Measurements from ENCODE around the gene RAB6C. TPM values are rescaled to one million over a fixed set of nuclear protein-coding genes. Genes with fewer than 3 reads are reported as not detected.
"Not testable (repeated sequence)": the region's sequence is repeated elsewhere in the genome, so short reads cannot be mapped to it uniquely, and the experiment has no call there.

Gene RAB6C
- total RNA-seq (2014; rRNA removed; shearing (Covaris generic)) = not detected in 2 replicates

DNA sequence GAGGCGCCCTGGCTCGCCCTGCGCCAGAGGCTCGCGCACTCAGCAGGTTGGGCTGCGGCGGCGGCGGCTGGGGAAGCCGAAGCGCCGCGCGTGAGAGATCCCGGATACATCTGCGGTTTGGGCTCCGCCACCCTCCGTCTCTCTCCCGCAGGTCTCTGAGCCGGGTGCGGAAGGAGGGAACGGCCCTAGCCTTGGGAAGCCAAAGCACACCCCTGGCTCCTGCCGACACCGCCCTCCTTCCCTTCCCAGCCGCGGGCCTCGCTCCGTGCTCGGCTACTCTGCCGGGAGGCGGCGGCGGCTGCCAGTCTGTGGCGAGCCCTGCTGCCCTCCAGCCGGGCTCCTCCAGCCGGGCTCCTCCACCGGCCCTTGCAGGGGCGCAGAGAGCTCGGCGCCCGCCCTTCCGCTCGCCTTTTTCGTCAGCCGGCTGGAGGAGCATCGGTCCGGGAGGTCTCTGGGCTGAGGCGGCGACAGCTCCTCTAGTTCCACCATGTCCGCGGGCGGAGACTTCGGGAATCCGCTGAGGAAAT lies at the start of gene RAB6C:
RAB6C (plus strand) TSS at position 38 of the 527 bp plus-strand sequence; CDS start at position 488, 450 bp downstream.
- DNase-seq (ENCODE audit: low spot score) = not testable (repeated sequence)

DNA sequence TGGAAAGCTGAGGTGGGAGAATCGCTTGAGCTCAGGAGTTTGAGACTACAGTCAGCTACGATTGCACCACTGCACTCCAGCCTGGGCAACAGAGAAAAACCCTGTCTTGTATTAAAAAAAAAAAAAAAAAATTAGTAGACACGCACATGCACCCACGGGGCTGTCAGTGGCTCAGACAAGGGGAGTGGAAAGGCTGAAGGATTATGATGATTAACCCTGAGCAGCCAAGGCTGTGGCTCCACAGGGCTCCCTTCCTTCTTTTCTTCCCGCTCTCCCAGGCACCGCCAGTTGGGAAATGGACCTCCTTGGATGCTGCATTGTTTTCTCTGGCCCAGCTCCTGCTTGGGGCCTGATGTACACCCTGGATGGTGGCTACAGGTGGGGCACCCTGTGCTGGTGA lies 49.0 kb upstream of the RAB6C start:
- DNase-seq (ENCODE audit: low spot score) = no peak

DNA sequence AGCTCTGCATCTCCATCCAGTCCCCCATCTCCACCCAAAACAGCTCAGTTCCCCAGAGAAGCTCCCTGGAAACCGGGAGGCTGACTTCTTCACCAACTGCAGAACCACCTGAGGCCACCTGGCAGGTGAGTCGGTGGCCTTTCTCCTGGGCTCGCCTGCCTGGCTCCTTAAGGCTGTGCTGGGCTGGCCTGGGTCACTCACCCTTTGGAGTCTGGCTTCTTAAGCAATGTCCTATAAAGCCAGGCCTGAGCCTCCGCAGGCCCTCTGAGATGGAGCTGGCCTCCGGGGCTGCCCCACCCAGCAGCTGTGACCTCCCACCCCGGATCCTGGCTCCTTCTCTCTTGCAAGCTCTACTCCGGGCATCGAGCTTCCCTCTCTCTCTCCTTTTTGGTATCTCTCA lies 46.1 kb upstream of the RAB6C start:
- not testable (repeated sequence) for DNase-seq (ENCODE audit: low spot score)

DNA sequence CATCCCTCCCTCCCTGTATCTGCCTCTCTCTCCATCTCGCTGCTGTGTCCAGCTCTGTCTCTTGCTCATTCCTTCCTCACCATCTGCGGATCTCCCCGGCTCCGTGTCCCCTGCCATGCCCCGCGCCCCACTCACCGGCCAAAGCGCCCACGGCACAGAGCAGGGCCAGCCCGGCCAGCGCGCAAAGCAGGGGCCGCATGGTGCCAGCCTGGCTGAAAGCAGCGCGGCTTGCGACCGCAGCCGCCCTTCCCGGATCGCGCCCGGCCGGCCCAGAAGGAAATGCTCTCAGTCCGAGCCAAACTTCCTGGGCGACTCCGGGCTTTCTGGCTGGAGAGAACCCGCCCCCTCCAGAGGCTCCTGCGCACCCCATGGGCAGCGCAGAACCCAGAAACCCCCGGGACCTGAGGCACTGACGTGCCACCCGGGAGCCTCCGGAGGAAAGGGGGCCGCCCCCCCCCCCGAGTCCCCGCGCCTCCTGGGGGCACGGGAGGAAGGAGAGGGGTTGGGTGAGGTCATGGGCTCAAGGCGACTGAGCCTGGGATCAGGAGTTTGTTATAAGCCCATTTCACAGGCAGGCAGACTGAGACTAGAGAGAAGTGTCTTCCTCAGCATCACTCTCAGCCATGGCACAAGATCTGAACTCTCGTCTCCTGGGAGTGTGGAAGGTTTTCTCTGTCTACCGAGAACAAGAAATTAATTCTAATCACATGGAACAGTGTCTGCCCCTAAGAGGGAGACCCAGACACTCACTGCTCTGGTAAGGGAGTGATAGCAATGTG lies 45.2 kb upstream of the RAB6C start:
- DNase-seq (ENCODE audit: low spot score) = peak; percentile 22

DNA sequence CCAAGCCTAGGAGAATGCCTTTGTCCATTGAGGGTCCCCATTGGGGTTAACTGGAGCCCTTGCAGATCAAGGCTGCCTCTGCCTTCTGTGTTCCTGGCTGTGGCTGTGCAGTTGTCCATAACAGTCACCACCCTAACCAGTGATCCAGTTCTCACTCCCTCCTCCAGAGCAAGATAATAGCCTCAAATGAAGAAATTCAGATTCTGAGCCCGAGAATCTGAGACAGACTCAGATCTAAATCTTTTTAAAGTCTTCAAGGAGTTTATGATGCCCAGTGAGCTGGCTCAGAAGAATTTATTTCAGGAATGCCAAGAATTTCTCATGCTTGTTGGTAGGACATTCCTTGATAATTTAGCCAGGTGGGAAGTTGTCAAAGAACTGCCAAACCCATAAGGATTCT lies 44.3 kb upstream of the RAB6C start:
- peak; percentile 11 for DNase-seq (ENCODE audit: low spot score)

DNA sequence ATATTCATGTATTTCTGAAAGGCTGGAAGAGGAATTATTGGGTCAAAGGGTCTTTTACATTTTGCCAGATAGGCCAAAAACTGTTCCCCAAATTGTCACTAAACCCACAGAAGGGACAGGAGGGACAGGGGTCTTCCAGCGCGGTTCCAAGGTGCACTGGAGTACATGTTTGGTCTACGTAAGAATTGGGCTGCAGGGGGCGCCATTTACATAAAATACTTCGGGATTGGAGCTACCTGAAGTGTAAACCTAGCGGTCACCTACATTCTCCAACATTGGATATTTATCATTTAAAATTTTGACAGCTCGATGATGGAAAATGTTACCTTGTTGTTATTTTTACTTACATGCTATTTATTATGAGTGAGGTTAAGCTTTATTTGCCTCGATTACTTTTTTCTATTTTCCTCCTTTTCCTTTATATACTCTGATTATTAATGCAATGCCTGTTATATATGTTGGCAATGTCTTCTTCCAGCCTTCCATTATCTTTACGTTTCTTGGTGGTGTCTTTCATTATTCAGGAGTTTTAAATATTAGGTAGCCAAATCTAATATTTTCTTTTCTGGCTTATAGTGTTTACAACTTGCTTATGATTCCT lies 43.0 kb upstream of the RAB6C start:
- DNase-seq (ENCODE audit: low spot score) = no peak

DNA sequence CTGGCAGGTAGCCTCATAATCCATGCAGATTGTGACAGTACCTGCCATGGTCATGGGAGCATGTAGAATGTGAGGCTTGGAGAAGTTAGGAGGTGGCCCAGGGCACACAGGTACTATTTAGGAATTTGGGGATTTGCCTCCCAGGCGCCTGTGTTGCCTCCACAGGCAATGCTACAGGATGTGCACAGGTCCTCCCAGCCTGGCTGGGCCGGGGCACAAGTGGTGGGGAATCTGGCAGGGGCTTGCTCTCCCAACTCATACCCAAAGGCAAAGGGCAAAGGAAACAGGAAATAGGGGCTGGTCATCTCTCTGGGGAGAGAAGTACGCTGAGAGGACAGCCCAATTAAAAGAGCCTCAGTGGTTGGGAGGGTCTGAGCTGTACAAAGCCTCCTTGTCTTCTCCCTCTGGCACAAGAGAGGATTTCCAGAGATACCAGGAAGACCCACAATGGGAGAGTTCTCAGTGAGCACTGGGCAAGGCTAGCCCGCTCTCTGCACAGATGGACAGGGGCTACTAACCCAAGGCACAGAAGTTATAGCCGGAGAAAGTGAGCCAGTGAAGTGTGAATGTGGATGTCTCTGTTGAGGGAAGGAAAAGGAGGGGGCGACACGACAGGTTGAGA lies 40.5 kb upstream of the RAB6C start:
- not testable (repeated sequence) for DNase-seq (ENCODE audit: low spot score)

DNA sequence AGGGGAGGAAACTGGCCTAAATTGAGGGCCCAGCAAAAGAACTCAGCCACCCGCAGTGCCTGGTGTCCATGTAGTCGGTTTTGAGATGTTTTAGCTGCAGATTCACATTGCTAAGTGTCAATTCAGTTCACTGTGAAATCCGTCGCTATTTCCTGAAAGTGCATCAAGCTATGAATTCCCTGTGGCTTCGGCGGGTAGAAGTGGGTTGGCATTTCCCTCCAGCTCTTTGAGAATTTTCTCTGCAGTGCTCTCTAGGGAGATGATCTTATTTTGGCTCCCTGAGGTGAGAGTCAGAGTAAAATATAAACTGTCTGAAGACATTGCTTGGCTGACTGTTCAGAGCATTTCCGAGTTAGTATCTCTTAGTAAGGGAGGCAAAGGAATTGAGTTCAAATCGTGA lies 36.0 kb upstream of the RAB6C start:
- not testable (repeated sequence) for DNase-seq (ENCODE audit: low spot score)

DNA sequence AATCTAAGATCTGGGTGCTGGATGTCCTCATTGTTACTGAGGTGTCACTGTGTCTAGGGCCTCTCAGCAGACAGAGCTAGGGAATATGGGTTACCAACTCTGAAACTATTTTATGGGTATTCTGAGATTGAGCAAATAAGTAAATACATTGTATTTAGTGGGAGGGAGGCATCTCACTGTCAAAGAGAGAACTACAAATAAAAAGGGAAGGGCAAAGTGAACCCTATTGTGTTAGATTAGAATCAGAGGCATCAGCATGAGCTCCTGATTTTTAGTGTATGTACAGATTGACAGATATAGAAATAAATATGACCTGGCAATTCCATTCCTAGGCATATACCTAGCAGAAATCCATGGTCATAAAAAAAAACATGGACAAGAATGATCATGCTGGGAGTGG lies 33.9 kb upstream of the RAB6C start:
- DNase-seq (ENCODE audit: low spot score) = no peak

DNA sequence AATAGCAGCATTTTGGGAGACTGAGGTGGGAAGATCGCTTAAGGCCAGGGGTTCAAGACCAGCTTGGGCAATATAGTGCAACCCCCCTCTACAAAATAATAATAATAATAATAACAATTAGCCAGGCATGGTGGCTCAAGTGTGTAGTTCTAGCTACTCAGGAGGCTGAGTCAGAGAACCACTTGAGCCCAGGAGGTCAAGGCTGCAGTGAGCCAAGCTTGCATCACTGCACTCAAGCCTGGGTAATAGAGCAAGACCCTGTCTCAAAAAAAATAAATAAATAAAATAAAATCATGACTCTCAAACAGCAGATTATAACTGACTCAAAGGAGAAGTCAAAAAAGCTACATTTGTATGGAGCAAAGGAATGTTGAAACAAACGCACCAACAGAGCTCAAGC lies 31.8 kb upstream of the RAB6C start:
- not testable (repeated sequence) for DNase-seq (ENCODE audit: low spot score)

DNA sequence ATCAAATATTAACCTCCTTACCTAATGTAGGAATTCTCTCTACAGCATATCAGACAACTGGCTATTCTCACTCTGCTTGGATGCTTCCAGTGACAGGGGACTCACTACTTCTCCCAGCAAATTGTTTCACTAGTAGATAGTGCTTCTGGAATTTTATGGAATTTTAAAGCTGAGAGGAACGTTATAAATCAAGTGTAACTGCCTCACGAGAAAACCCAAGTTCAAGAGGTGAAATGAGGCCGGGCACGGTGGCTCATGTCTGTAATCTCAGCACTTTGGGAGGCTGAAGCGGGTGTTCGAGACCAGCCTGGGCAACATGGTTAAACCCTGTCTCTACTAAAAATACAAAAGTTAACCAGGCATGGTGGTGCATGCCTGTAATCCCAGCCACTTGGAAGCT lies 23.3 kb upstream of the RAB6C start:
- not testable (repeated sequence) for DNase-seq (ENCODE audit: low spot score)

DNA sequence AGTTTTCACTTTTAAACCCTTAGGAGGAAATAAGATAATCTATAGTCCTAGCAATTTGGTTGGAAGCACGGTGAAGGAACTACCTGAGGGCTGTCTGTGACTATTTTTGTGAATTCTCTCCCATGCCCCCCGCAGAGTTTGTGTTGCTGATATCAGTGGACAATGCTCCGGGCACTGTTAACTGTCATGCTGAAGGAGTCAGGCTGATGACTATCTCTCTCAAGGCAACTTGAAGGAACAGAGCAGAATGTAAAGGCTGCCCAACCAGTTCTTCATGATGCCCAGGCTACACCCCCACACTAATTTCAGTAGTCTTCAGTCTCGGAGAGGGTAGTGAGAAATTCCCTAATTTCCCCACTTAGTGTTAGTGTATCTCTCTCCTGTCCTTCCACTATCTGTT lies 21.6 kb upstream of the RAB6C start:
- no peak for DNase-seq (ENCODE audit: low spot score)

DNA sequence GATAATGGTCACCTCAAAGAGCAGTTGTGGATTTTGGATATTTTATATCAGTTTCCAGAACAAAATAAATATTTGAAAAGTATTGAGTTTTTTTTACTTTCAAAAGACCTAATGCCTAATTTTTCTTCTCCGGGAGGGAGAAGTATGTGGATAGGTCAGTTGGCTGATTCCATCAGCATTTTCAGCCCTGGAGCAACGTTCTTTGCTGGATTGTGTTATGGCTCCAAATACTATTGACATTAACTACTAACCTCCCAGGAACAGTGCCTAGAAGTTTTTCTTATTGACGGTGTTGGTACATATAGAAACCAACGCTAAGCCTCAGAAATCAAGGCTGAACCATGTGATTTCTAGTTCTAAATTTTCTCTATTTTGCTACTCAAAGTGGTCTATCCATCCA lies 20.7 kb upstream of the RAB6C start:
- DNase-seq (ENCODE audit: low spot score) = not testable (repeated sequence)

DNA sequence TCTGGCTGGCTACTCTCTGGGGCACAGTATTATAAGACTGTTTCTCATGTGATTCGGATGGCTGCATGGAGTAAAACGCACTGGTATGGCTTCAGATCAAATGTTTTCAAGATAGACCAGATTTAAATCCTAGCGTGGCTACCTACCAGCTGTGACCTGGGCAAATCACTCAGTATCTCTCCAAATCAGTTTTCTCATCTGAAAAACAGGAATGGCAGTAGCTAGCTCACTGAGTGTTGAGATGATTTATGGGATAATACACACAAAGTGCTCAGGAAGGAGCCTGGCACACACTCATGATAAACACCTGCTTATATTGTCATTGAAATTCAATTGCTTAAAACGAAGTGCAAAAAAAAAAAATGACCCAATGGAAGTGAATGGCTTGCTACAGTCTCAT lies 10.9 kb upstream of the RAB6C start:
- not testable (repeated sequence) for DNase-seq (ENCODE audit: low spot score)

DNA sequence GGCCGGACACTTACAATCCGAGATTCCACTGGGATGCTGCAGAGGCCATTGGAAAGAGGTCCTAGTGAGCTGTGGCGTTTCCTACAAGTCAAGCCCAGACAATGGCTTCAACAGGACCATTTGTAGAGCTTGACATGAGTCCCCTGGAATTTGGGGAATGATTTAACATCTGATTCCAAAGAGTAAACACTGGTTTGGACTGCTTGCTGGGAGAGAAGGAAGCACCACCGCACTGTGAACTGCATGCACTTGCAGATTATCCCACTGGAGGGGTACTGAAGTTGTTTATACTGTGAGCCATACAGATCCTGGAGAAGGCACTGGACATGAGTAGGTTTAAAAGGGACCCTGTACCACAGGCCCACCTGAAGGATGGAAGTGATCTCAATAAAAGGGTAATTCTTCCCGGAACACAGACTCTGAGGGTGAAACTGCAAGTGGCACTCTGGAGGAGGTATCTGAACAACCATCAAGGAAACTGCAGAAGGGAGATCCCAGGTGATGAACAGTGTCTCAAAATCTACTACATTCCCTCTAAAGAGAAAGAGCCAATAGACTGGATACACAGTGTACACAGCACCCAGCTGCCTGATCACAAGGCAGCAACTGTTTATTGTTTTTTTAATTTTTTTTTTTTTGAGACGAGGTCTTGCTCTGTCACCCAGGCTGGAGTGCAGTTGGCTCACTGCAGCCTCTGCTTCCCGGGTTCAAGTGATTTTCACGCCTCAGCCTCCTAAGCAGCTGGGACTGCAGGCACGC lies 4.3 kb upstream of the RAB6C start:
- no peak for DNase-seq (ENCODE audit: low spot score)

DNA sequence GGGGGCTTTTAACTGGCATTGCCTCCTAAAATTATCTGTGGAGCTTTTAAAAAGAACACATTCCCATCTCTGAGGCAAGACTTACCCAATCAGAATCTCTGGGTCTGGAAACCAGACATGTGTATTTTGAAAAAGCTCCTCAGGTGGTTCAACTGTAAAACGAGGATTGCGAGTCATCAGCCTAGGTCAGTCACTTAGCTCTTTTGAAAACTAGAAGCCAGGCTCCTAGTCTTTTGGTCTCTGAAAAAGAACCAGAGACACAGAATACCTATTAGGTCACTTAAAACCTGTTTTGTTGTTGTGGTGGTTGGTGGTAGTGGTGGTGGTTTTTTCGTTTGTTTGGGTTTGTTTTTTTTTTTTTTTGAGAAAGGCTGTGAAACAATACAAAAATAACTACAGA lies 2.5 kb upstream of the RAB6C start:
- not testable (repeated sequence) for DNase-seq (ENCODE audit: low spot score)

DNA sequence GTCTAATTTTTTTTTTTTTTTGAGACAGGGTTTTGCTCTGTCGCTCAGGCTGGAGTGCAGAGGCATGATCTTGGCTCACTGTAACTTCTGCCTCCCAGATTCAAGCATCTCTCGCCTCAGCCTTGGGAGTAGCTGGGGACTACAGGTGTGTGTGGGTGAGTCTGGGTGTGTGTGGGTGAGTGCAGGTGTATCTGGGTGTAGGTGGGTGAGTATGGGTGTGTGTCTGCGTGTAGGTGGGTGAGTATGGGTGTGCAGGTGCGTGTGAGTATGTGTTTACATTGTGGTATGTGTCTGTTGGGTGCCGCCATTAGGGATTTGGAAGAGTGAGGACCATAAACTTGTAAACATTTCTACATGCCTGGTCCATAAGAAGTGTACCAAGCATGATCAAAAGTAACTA lies 1.5 kb upstream of the RAB6C start:
- DNase-seq (ENCODE audit: low spot score) = no peak

DNA sequence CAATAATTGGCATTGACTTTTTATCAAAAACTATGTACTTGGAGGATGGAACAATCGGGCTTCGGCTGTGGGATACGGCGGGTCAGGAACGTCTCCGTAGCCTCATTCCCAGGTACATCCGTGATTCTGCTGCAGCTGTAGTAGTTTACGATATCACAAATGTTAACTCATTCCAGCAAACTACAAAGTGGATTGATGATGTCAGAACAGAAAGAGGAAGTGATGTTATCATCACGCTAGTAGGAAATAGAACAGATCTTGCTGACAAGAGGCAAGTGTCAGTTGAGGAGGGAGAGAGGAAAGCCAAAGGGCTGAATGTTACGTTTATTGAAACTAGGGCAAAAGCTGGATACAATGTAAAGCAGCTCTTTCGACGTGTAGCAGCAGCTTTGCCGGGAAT lies 780 bp downstream of the RAB6C start:
- not testable (repeated sequence) for DNase-seq (ENCODE audit: low spot score)

DNA sequence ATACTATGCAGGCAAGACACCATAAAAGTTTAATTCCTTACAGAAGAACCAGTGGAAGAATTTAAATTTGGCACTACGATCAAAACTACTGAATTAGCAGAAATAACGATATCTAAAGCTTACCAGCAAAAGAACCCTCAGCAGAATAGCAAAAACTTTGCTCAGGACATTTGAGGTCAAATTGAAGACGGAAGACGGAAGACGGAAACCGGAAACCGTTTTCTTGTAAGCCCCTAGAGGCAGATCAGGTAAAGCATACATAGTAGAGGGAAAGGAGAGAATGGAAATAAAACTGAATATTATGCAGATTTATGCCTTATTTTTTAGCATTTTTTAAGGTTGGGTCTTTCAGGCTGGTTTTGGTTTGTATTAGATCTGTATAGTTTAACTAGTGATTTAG lies 2.2 kb downstream of the RAB6C start:
- DNase-seq (ENCODE audit: low spot score) = not testable (repeated sequence)

DNA sequence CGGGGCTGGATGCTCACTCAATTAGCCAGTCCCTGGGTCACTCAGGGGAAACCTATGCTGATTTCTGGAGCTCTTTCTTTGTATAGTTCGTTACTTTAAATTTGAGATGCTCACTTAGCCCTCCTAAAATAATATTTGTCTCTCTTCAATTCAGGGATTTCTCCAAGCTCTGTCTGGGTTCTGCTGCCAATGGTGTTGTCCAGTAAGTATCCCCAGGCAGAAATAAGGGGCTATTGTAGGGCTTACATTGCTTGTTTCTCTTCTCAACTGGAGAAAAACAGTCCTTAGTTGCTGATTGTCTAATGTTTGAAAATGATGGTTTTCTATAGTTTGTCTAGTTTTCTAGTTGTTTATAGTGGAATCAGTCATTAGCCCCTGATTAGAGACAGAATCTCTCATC lies 5.0 kb downstream of the RAB6C start:
- no peak for DNase-seq (ENCODE audit: low spot score)

DNA sequence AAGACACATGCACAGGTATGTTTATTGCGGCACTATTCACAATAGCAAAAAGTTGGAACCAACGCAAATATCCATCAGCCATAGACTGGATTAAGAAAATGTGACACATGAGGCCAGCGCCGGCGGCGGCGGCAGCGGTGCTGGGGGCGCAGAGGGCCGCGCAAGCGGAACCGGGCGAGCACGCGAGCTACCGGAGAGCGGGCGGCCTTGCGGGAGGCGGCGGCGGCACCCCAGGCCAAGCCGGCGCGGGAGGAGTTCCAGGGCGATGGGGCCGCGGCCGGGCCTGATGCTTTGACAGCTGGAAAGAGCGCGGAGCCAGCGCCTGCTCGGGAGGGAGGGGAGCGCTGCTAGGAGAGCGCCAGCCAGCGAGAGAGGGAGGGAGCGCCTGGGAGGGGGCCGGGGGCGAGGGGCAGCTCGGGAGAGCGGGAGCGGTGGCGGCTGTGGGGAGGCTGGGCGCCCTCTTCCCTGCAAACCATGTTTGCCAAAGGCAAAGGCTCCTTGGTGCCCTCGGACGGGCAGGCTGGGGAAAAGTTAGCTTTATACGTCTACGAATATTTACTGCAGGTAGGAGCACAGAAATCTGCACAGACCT lies 13.0 kb downstream of the RAB6C start:
- not testable (repeated sequence) for DNase-seq (ENCODE audit: low spot score)

DNA sequence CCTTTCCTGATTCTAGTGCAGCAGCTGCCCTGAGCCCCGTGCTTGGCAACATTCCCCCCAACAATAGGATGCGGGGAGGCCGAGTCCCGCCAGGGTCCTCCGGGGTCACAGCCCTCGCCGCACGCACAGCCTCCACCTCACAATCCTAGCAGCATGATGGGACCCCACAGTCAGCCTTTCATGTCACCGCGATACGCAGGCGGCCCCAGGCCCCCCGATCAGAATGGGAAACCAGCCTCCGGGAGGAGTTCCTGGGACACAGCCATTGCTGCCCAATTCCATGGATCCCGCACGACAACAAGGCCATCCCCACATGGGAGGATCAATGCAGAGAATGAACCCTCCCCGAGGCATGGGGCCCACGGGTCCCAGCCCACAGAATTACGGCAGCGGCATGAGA lies 13.7 kb downstream of the RAB6C start:
- DNase-seq (ENCODE audit: low spot score) = not testable (repeated sequence)

All from A172 (cell line).